GM18498 (cell line): ENCODE results near the gene PRRT2.
"Not testable (repeated sequence)": the region's sequence is repeated elsewhere in the genome, so short reads cannot be mapped to it uniquely, and the experiment has no call there.

Experiments used
- ATAC-seq: cut with Tn5 transposase; IDR thresholded peaks from one replicate; pipeline ENCODE4 v1.9.1; 2021; ENCODE audit warnings: mild to moderate bottlenecking, moderate library complexity; ENCODE audit not compliant: unreplicated experiment

The PRRT2 gene

DNA sequence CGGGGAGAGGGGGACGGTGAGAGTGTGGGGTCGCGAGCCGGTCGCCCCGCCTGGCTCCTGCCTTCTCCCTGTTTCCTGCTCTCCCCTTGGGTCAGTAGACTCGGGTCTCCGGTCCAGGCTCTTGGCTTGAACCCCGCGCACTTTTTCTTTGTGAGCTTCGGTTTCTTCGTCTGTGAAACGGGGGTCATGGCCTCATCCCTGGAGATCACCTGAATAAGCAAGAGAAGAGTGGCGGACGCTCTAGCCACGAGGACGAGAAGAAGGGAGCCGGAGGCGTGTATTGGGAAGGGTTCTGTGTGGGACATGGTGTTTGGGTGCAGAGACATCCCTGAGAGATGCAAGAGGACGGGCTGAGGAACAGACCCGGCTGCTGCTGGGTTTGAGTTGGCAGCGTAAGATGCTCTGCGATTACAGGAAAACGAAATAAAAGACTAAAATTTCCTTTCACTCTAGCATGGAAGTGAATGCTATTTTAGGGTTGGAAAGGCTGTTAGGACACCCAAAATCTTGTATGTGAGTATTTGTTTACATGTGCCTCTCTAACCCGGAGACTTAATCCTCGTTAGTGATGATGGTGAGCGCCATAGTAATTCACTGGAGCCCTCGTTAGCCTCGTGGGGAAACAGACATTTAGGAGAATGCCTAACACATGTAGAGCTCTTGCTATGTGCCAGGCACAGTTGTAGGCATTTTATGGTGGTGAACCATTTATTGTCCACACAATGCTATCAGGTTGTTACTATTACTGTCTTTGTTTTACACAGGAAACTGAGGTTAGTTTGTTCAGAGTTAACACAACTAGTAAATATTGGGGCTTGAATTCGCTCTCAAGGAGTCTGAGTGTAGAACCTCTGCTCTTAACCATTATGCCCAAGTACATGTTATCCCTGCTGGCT is 20.8 kb upstream of the PRRT2 start:
- ATAC-seq = no peak

GRCh38 chr16:29791845-29792807 is 19.9 kb upstream of the PRRT2 start:
- no peak for ATAC-seq

GRCh38 chr16:29793153-29793552 is 18.8 kb upstream of the PRRT2 start:
- not testable (repeated sequence) for ATAC-seq

DNA sequence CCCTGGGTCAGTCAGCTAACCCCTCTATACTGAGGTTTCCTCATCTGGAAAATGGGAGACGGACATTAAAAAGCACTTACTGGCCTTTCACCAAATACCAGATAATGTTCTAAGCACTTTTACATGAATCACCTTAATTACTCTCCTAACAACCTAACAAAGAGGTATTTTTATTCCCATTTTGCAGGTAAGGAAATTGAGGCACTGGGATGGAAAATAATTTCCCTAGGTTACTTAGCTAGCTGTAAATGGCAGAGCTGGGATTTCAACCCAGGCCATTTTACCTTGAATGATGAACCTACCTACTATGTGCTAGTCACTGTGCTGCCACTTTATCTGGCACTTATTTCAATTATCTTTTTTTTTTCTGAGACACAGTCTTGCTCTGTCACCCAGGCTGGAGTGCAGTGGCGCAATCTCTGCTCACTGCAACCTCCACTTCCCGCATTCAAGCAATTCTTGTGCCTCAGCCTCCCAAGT is 17.7 kb upstream of the PRRT2 start:
- no peak for ATAC-seq

DNA sequence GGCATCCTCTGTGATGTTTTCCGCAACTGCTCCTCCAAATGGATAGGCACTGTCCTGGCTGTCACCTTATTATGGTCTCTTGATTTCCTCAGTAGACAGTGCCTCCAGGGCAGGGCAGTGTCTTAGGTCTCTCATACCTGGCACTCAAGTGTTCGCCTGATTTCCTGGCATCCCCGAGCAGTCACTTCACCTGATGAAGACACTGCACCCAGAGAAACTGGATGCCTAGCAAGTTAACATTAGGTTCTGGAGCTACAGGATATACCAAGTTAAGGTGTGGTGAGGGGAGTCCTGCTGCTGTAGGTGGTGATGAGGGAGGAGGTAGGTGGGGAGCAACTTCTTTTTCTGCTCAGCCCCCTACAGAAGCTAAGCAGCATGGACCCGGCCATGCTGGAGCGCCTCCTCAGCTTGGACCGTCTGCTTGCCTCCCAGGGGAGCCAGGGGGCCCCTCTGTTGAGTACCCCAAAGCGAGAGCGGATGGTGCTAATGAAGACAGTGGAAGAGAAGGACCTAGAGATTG is 9.5 kb upstream of the PRRT2 start:
- no peak for ATAC-seq

DNA sequence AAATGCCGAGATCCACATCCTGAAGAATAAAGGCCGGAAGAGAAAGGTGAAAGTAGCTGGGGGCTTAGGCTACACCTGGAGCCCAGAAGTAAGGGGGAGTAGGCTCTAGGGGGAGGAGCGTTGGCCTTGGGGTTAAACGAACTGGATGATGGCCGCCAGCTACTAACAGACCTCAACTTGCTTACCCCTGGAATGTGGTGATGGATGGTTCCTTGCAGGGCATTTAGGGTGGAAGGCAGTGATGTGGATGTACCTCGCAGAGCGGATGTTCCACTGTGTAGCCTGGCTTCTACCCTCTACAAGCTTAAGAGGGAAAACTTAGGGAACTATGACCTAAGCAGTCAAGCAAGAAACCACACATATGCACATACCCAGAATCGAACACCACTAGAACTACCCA is 8.0 kb upstream of the PRRT2 start:
- no peak for ATAC-seq

DNA sequence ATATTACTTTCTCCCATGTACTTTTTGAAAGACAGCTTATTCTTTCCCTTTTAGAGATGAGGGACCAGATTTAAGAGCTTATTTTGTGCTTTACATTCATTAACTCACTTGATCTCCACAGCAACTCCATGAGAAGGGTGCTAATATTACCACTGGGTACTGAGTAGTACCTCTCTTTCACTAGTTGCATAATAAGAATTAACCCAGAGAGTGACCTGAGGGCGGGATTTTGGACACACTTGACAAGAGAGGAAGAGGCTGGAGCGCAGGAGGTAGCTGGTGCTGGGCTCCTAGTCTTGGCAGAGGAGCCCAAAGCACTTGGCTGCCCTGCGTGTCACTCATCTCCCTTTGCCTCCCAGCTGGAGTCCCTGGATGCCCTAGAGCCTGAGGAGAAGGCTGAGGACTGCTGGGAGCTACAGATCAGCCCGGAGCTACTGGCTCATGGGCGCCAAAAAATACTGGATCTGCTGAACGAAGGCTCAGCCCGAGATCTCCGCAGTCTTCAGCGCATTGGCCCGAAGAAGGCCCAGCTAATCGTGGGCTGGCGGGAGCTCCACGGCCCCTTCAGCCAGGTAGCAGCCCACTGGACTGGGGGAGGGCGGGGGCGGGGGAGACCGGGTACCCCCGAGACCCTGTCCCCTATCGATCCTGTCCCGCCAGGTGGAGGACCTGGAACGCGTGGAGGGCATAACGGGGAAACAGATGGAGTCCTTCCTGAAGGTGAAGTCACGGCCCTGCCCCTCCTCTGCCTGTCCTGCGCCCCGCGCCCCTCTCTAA is 7.3 kb upstream of the PRRT2 start:
- ATAC-seq = no peak

GRCh38 chr16:29805232-29806098 is 6.5 kb upstream of the PRRT2 start:
- ATAC-seq = peak; percentile 62

DNA sequence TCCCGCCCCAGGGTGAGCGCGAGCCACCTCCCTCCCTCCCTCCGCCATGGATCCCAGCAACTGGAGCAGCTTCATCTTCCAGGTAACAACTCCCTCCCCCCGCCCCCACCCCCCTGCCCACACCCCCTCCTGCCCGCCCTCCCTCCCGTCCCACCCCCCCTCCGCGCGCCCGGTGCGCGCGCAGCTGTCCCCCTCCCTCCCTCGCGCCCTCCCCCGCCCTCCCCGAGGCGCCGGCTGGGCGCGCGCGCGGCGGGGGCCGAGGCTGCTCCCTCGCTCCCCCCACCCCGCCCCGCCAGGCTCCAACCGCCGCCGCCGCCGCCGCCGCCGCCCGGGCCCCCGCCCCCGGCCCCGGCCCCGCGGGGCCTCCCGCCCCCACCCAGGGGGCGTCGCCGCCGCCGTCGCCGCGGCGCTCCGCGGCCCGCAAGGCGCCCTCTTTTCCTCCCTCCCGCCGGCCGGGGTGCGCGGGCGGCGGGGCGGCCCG is 5.9 kb upstream of the PRRT2 start, which contains the start of gene MAZ:
MAZ (plus strand) TSS at position 431 of the 481 bp plus-strand sequence. CDS start 173 bp downstream, outside the sequence.
- ATAC-seq = peak; percentile 9

- peak; percentile 1 for ATAC-seq
These were observed 5.2 kb upstream of the PRRT2 start for GRCh38 chr16:29806641-29807425.

DNA sequence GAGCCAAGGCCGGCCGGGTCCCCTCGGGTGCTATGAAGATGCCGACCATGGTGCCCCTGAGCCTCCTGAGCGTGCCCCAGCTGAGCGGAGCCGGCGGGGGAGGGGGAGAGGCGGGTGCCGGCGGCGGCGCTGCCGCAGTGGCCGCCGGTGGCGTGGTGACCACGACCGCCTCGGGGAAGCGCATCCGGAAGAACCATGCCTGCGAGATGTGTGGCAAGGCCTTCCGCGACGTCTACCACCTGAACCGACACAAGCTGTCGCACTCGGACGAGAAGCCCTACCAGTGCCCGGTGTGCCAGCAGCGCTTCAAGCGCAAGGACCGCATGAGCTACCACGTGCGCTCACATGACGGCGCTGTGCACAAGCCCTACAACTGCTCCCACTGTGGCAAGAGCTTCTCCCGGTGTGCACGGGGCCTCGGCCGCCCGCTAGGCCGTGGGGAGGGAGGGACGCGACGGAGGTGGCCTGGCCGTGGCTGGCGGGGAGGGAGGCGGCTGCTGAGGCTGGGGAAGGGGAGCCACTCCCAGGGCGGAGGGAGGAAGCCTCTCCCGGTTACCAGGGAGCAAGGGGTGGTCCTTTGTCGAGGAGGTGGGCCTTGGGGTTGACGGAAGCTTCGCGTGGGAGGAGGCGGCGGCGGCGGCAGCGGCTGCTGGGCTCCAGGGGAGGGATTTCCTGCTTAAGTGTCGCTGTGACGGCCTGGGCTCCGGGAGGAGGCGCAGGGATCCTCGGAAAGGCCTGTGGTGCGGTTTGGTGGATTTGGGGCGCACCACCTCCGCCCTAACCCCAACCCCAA is 4.4 kb upstream of the PRRT2 start:
- peak; percentile 22 for ATAC-seq

- no peak for ATAC-seq
These were observed 3.6 kb upstream of the PRRT2 start for GRCh38 chr16:29808219-29808900.

GRCh38 chr16:29809031-29809747 is 2.8 kb upstream of the PRRT2 start:
- no peak for ATAC-seq

DNA sequence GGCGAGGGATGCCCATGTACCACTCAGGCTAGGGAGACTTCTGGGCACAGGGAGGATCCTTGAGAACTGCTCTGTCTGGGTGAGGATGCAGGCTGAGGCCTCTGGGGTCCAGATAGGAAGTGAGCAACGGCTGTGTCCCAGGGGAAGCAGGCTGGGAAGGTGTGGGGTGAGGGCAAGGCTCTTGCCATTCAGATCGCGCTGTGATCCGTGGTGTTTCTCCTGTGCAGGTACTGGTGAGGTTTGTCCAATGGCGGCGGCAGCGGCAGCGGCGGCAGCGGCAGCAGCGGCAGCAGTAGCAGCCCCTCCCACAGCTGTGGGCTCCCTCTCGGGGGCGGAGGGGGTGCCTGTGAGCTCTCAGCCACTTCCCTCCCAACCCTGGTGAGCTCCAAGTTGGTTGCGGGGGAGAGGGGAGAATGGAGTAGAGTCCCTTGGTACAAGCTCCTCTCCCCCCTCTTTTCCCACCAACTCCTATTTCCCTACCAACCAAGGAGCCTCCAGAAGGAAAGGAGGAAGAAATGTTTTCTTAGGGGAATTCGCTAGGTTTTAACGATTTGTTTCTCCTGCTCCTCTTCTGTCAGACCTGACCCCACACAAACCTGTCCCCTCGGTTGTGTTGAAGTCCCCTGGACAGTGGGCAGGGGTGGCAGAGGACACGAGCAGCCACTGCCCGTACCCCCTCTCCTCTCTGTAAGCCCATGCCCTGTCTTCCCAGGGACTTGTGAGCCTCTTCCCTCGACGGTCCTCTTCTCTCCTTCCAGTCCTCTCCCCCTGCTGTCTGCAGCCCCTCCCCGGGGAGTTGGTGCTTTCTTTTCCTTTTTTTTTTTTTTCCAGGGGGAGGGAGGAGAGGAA is 1.9 kb upstream of the PRRT2 start:
- ATAC-seq = no peak

DNA sequence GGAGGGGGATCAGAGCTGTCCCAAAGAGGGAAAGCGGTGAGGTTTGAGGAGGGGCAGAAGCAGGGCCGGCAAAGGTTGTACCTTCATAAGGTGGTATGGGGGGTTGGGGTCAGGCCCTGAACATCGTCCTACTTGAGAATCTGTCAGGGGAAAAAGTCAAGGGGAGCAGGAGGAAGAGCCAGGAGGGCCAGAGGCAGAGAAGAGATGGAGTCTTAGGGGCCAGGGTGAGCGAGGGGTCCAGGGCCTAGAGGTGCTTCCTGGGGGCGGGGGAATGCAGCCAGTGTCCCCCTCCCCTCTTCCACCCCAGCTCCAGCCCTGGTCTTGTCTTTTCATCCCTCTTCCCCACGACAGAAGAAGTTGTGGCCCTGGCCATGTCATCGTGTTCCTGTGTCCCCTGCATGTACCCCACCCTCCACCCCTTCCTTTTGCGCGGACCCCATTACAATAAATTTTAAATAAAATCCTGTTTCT is 1.3 kb upstream of the PRRT2 start:
- no peak for ATAC-seq
